Mesenteric fat pad (tissue), 1 donor: ENCODE results near the gene SPATA3. TPM values are rescaled to one million over a fixed set of nuclear protein-coding genes. Genes with fewer than 3 reads are reported as not detected.
"Not testable (repeated sequence)": the region's sequence is repeated elsewhere in the genome, so short reads cannot be mapped to it uniquely, and the experiment has no call there.

ENCODE experiments used
- DNase-seq: peaks from one replicate; pipeline ENCODE4 v3.0.0-alpha.2; 2020; ENCODE audit warnings: low spot score
- total RNA-seq: library from RNA; stranded (reverse); fragmentation: NEBNext Ultra II Directional; extraction: Animal tissue kit (Norgen Biotek cat#: 25700); gene quantifications from one replicate; pipeline ENCODE4 v1.2.1, GENCODE V29; 2021
- donor health status: DM: yes; HTN: yes; CAD: no.

SPATA3 gene
- total RNA-seq, 1 donor from 2014 or later: not detected

GRCh38 chr2:230991598-230991997, 4.3 kb upstream of the SPATA3 start:
- peak; percentile 33 for DNase-seq

GRCh38 chr2:230996661-230997060, 740 bp downstream of the SPATA3 start:
- DNase-seq: no peak

GRCh38 chr2:230998882-230999281, 3.0 kb downstream of the SPATA3 start:
- DNase-seq: no peak

- no peak for DNase-seq
Measured at GRCh38 chr2:230999477-230999876, 3.6 kb downstream of the SPATA3 start.

- no peak for DNase-seq
Measured at GRCh38 chr2:231000211-231000904, 4.4 kb downstream of the SPATA3 start.

GRCh38 chr2:231001036-231001435, 5.1 kb downstream of the SPATA3 start:
- DNase-seq: no peak

- DNase-seq: no peak
Measured at GRCh38 chr2:231001921-231002320, 6.0 kb downstream of the SPATA3 start.

- DNase-seq: peak; percentile 77
Measured at GRCh38 chr2:231002641-231003040, 6.7 kb downstream of the SPATA3 start.

GRCh38 chr2:231003186-231003585, 7.3 kb downstream of the SPATA3 start:
- peak; percentile 41 for DNase-seq

GRCh38 chr2:231004930-231005329, 9.0 kb downstream of the SPATA3 start:
- DNase-seq: not testable (repeated sequence)

GRCh38 chr2:231007286-231008098, 11.6 kb downstream of the SPATA3 start:
- no peak for DNase-seq

GRCh38 chr2:231008131-231008530, 12.2 kb downstream of the SPATA3 start:
- no peak for DNase-seq

- DNase-seq: no peak
Measured at GRCh38 chr2:231009236-231009919, 13.5 kb downstream of the SPATA3 start.

GRCh38 chr2:231010201-231010730, 14.3 kb downstream of the SPATA3 start:
- no peak for DNase-seq

GRCh38 chr2:231011526-231011925, 15.6 kb downstream of the SPATA3 start:
- no peak for DNase-seq

- no peak for DNase-seq
Measured at GRCh38 chr2:231012463-231012862, 16.5 kb downstream of the SPATA3 start.

GRCh38 chr2:231013820-231014219, 17.9 kb downstream of the SPATA3 start:
- no peak for DNase-seq

- no peak for DNase-seq
Measured at GRCh38 chr2:231015478-231015877, 19.6 kb downstream of the SPATA3 start.

GRCh38 chr2:231015926-231016325, 20.0 kb downstream of the SPATA3 start:
- DNase-seq: no peak

- no peak for DNase-seq
Measured at GRCh38 chr2:231016566-231017230, 20.8 kb downstream of the SPATA3 start.

- no peak for DNase-seq
Measured at GRCh38 chr2:231017231-231017598, 21.3 kb downstream of the SPATA3 start.
